Naive B cell (primary cell): ENCODE results near the gene PSMB5. TPM values are rescaled to one million over a fixed set of nuclear protein-coding genes. Genes with fewer than 3 reads are reported as not detected.

ENCODE experiments used
- ATAC-seq, 2 donors: fragments of 150-1000 bp; cut with Tn5 transposase; 2 replicates each; pipeline ENCODE4 v1.10.0; 2021; ENCODE audit warnings: low read depth in 2 of 2, mild to moderate bottlenecking in 2 of 2, moderate library complexity in 2 of 2
- DNase-seq: peaks from one replicate; pipeline ENCODE4 v3.0.0; 2022
- H3K27ac Mint-ChIP-seq, 6 donors: one replicate each; pipeline ENCODE4 v1.8.0; 2020 to 2022; ENCODE audit warnings: mild to moderate bottlenecking in 6 of 6, mixed read lengths in 6 of 6, moderate library complexity in 5 of 6, inconsistent platforms in 2 of 6
- H3K27me3 Mint-ChIP-seq, 3 donors: one replicate each; pipeline ENCODE4 v1.8.0; 2021 to 2022; ENCODE audit warnings: mixed read lengths in 3 of 3, mild to moderate bottlenecking in 1 of 3
- H3K36me3 Mint-ChIP-seq, 2 donors: one replicate each; pipeline ENCODE4 v1.8.0; 2020 to 2022; ENCODE audit warnings: mixed read lengths in 2 of 2, inconsistent platforms in 1 of 2, mild to moderate bottlenecking in 1 of 2
- H3K4me1 Mint-ChIP-seq, 3 donors: one replicate each; pipeline ENCODE4 v1.8.0; 2020 to 2022; ENCODE audit warnings: mixed read lengths in 3 of 3, inconsistent platforms in 1 of 3, mild to moderate bottlenecking in 1 of 3, moderate library complexity in 1 of 3
- H3K4me3 Mint-ChIP-seq, 8 donors: one replicate each; pipeline ENCODE4 v1.8.0; 2020 to 2022; ENCODE audit warnings: mild to moderate bottlenecking in 8 of 8, mixed read lengths in 8 of 8, moderate library complexity in 8 of 8, inconsistent platforms in 2 of 8
- H3K9me3 Mint-ChIP-seq, 7 donors: one replicate each; pipeline ENCODE4 v1.8.0; 2020 to 2022; ENCODE audit warnings: mixed read lengths in 7 of 7, mild to moderate bottlenecking in 5 of 7, inconsistent platforms in 2 of 7, moderate library complexity in 1 of 7
- polyA plus RNA-seq, 6 donors: library from polyadenylated mRNA; unstranded; fragments of 300-500 nt; fragmentation: Illumina TruSeq; gene quantifications; one replicate each; pipeline ENCODE4 v1.2.3, GENCODE V29; 2021; ENCODE audit warnings: low read depth in 6 of 6

The PSMB5 gene
- polyA plus RNA-seq, 6 donors from 2014 or later = 27.6 to 40.9 (median 33.2) TPM

DNA sequence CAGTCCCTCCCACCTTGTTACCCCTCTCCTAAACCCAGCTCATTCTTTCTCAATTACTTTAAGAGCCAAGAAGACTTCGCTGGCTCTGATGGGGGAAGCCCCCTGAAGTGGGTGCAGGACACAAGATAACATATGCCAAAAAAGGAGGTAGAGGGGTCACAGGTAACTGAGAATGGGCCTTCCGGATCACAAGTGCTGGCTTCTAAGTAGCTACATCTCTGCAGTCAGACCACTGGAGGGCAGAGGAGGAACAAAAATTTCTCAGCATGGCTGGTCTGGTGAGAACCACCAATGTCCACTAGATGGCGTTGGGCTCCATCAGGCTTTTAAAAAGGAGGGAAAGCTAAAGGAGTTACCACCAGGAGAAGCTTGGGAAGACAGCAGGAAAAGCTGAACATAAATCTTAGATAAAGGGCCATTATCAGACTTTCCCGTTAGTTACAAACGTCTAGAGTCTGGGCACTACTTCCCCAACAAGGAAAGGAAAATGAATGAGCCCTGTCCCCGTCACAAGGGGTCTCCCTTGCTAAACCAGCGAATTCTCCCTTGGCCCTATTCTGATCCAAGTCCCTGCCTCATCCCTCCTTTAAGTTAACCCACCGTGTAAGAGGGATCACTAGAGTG is 34.2 kb upstream of the PSMB5 start:
- peak overlapping the region in 7 of 8 donors; percentile 18 to 82 (median 59) for H3K4me3 Mint-ChIP-seq
- H3K4me1 Mint-ChIP-seq = peaks cover 34 to 48% (median 44%) of the 10 kb centered on the region in 3 donors
- H3K9me3 Mint-ChIP-seq = no peaks in the 10 kb centered on the region
- H3K27me3 Mint-ChIP-seq = no peaks in the 10 kb centered on the region
- H3K36me3 Mint-ChIP-seq = peaks cover 0 to 20% of the 10 kb centered on the region in 2 donors
- DNase-seq = peak; percentile 74
- H3K27ac Mint-ChIP-seq = peak overlapping the region in 4 of 6 donors; percentile 18 to 91 (median 77)
- peak; percentile 83 to 86 for ATAC-seq

- peak overlapping the region in 2 of 6 donors; percentile 68 to 91 for H3K27ac Mint-ChIP-seq
Measured at GRCh38 chr14:23067847-23068788, 33.4 kb upstream of the PSMB5 start.

DNA sequence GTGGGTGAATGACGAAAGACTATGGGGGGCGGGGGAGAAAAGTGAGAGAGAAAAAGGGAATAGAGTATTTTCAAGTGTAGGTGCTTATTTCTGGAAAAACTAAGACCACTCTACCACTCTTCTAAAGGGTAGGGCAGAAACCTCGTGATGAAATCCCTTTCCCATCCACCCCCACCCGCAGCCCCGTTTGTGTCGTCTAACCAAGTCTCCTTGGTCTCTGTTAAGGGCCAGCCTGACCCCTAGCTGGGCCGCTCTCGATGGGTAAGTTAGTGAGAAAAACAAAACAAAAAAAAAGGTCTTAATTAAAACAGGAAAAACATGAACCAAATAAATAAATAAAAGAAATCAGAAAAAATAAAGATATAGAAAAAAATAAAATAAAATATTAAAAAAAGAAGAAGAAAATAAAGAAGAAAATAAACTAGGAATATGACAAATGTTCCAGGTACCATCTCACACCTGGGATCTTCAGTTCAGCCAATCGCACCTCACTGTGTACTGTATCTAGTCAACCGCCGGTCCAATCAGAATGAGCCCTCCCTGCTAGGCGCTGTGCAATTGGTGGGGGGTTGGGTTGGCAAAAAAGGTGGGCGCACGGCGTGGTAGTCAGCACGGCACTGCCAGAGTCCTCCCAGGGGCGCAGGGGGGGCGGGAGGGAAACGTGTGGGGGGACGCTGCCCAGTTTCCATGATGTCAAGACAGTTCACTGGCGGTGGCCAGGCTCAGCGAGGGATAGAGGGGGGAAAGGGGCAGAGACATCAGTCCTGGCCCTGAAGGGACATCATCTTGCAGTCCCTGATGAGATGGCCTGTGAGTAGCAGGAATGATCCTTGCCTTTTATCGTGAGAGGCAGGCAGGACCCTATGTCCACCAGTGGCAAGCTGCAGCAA is 32.4 kb upstream of the PSMB5 start:
- H3K27me3 Mint-ChIP-seq = no peaks in the 10 kb centered on the region
- peaks cover 15 to 26% of the 10 kb centered on the region in 2 donors for H3K36me3 Mint-ChIP-seq
- H3K4me1 Mint-ChIP-seq = peaks cover 32 to 46% (median 42%) of the 10 kb centered on the region in 3 donors
- ATAC-seq = no peak
- H3K4me3 Mint-ChIP-seq = peak overlapping the region in 1 of 8 donors; percentile 5
- peak overlapping the region in 3 of 6 donors; percentile 51 to 70 (median 54) for H3K27ac Mint-ChIP-seq
- no peaks in the 10 kb centered on the region for H3K9me3 Mint-ChIP-seq
- DNase-seq = no peak

More at GRCh38 chr14:23067847-23068788, 33.4 kb upstream of the PSMB5 start:
- no peak for ATAC-seq
- Mint-ChIP-seq H3K4me3 (no peak overlapping the region), H3K27me3 (no peaks in the 10 kb centered on the region), H3K9me3 (no peaks in the 10 kb centered on the region), H3K36me3 (peaks cover 6 to 27% of the 10 kb centered on the region in 2 donors), H3K4me1 (peaks cover 34 to 49% (median 44%) of the 10 kb centered on the region in 3 donors)
- DNase-seq = no peak

DNA sequence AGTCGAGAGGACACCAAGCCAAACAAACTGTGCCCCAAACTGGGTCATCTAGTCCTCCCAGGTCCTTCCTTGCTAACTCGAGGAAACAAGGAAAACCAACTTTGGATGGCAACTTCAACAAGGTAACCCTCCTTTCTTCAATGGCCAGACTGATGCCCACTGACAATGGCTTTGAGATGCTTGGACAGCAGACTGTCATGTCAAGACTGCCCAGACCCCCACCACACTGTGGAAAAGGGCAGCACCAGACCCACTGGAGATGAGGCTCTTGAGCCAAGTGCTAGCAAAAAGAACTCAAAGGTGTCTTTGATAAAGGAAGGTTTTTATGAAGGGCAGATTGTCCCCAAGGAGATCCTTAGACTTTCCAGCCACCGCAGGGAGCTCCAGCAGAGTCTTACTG is 31.7 kb upstream of the PSMB5 start:
- no peak for DNase-seq

DNA sequence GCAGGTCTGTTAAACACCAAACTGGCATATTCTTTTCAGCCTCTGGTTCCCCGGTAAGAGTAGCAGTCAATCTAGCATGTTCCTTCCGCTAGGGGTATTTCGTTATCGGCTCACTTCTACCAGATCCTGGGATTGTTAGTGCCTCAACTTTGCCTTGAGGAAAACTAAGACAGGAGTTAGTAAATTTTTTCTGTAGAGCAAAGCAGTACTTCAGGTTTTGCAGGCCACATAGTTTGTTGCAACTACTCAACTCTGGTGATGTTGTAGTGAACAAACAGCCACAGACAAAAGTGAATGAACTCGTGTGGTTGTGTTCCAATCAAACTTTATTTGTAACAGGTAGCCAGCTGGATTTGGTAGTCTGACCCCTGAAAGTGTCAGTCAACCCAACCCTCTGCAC is 28.9 kb upstream of the PSMB5 start:
- H3K27ac Mint-ChIP-seq = peak overlapping the region in 1 of 6 donors; percentile 22

More for the DNA sequence above, 31.7 kb upstream of the PSMB5 start:
- Mint-ChIP-seq H3K4me3 (no peak overlapping the region), H3K27ac (peak overlapping the region in 2 of 6 donors; percentile 51 to 70), H3K36me3 (peaks cover 15 to 19% of the 10 kb centered on the region in 2 donors), H3K9me3 (no peaks in the 10 kb centered on the region), H3K27me3 (no peaks in the 10 kb centered on the region), H3K4me1 (peaks cover 24 to 39% (median 35%) of the 10 kb centered on the region in 3 donors)
- no peak for ATAC-seq

DNA sequence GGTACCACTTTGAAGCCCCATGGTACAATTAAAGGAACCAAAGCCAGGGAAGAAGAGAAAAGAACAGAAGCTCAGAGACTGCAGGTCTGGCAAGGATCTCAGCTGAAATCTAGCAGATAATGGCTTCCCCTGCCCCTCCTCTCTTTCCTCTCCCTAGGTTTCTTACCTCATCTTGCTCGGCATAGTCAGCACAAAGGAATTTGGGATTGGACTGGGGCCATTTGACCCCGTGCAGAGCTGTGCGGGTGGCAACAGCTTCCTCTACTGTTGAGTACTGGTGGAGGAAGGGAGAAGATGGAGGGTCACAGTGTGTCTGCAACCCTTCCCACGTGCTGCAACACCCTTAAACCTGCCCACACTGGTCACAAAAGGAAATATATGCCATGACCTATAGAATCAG is 27.3 kb upstream of the PSMB5 start:
- Mint-ChIP-seq H3K27me3 (no peaks in the 10 kb centered on the region), H3K4me3 (no peak overlapping the region), H3K9me3 (no peaks in the 10 kb centered on the region), H3K36me3 (peaks cover 15 to 23% of the 10 kb centered on the region in 2 donors), H3K27ac (no peak overlapping the region), H3K4me1 (peaks cover 10 to 16% (median 15%) of the 10 kb centered on the region in 3 donors)
- no peak for ATAC-seq
- DNase-seq = no peak

More for the DNA sequence above, 28.9 kb upstream of the PSMB5 start:
- no peaks in the 10 kb centered on the region for H3K9me3 Mint-ChIP-seq
- H3K27me3 Mint-ChIP-seq = no peaks in the 10 kb centered on the region
- H3K4me3 Mint-ChIP-seq = no peak overlapping the region
- peaks cover 15 to 23% of the 10 kb centered on the region in 2 donors for H3K36me3 Mint-ChIP-seq
- DNase-seq (no peak), ATAC-seq (no peak)
- peaks cover 4 to 15% (median 13%) of the 10 kb centered on the region in 3 donors for H3K4me1 Mint-ChIP-seq

GRCh38 chr14:23060536-23061260 is 26.0 kb upstream of the PSMB5 start:
- H3K4me1 Mint-ChIP-seq = peaks cover 20 to 24% (median 23%) of the 10 kb centered on the region in 3 donors
- H3K4me3 Mint-ChIP-seq = peak overlapping the region in 1 of 8 donors; percentile 12
- H3K27ac Mint-ChIP-seq = peak overlapping the region in 3 of 6 donors; percentile 7 to 60 (median 58)
- peaks cover 15 to 19% of the 10 kb centered on the region in 2 donors for H3K36me3 Mint-ChIP-seq
- H3K27me3 Mint-ChIP-seq = no peaks in the 10 kb centered on the region
- DNase-seq (no peak), ATAC-seq (no peak)
- no peaks in the 10 kb centered on the region for H3K9me3 Mint-ChIP-seq

DNA sequence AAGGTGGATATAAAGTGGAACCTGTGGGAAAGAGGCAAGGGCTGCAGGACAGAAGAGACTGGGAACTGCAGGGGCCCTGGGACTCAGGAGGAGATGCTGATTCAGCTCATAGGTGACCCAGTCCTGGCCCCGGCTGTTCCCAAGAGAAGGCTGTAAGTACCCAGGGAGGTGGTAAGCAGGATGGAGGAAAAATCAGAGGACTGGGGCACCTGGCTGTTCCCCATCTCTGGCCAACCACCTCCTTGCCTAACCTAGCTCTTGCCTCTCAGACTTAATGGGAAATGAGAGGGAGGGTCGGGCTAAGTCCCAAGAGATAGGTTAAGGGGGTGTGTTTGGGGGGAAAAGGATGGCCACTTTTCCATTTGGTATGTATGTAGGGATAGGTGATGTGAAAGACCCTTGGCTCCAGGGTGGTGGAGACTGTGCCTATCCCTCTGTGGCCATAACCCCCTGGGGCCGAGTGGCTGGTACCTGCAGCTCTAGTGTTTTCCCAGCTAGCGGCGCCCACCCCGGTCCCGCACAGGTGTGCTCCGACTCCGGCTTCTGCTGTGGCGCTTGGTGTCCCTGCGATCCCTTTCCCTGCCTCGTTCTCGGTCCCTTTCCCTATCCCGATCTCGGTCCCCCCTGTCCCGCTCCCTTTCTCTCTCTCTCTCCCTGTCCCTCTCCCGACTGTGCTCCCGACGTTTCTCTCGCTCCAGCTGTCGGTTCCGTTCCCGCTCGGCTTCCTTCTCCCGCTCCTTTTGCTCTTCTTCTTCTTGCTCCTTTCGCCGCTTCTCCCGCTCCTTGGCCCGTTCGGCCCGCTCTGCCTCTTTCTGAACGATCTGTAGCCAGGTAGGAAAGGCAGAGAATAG is 24.2 kb upstream of the PSMB5 start:
- peaks cover 19 to 24% (median 23%) of the 10 kb centered on the region in 3 donors for H3K4me1 Mint-ChIP-seq
- H3K36me3 Mint-ChIP-seq = peaks cover 15 to 16% of the 10 kb centered on the region in 2 donors
- peak overlapping the region in 3 of 6 donors; percentile 13 to 60 (median 23) for H3K27ac Mint-ChIP-seq
- peak overlapping the region in 6 of 8 donors; percentile 26 to 77 (median 42) for H3K4me3 Mint-ChIP-seq
- no peak for DNase-seq
- no peaks in the 10 kb centered on the region for H3K27me3 Mint-ChIP-seq
- no peak for ATAC-seq
- H3K9me3 Mint-ChIP-seq = no peaks in the 10 kb centered on the region

GRCh38 chr14:23057757-23058653 is 23.3 kb upstream of the PSMB5 start:
- H3K36me3 Mint-ChIP-seq = peaks cover 8 to 9% of the 10 kb centered on the region in 2 donors
- peak overlapping the region; percentile 80 to 94 (median 90) for H3K4me3 Mint-ChIP-seq
- H3K27me3 Mint-ChIP-seq = no peaks in the 10 kb centered on the region
- peaks cover 19 to 24% (median 22%) of the 10 kb centered on the region in 3 donors for H3K4me1 Mint-ChIP-seq
- ATAC-seq (peak; percentile 70 to 74), DNase-seq (peak; percentile 80)
- peak overlapping the region in 2 of 6 donors; percentile 39 to 89 for H3K27ac Mint-ChIP-seq
- no peaks in the 10 kb centered on the region for H3K9me3 Mint-ChIP-seq

GRCh38 chr14:23056956-23057756 is 22.5 kb upstream of the PSMB5 start, which contains the start of gene CDH24:
Gene CDH24, minus strand, starts transcription at chr14:23057520. Its CDS starts 1,787 bp downstream, at chr14:23055733.
- Mint-ChIP-seq H3K4me1 (peaks cover 19 to 24% (median 22%) of the 10 kb centered on the region in 3 donors), H3K27me3 (no peaks in the 10 kb centered on the region), H3K4me3 (peak within 1 kb of the TSS; percentile 80 to 95 (median 90)), H3K27ac (peak within 1 kb of the TSS; percentile 39 to 92 (median 72)), H3K9me3 (no peaks in the 10 kb centered on the region), H3K36me3 (peaks cover under 1 to 9% of the 10 kb centered on the region in 2 donors)
- DNase-seq = peak; percentile 68
- peak; percentile 70 to 71 for ATAC-seq
